Bone marrow (tissue), 2 donors: Measurements from ENCODE around the gene PTPRB.

Experiments used
- DNase-seq, 2 donors: peaks; one replicate each; lab custom pipeline; 2025; lab: John Stamatoyannopoulos, UW

The PTPRB gene

GRCh38 chr12:70637303-70638085 lies at the start of gene PTPRB:
Gene PTPRB, minus strand, starts transcription at chr12:70637429. Its CDS starts 34 bp downstream, at chr12:70637395.
- DNase-seq, result no peak

- DNase-seq, result no peak
These were observed 49.7 kb upstream of the PTPRB start for GRCh38 chr12:70686907-70687306.

- DNase-seq, result no peak
These were observed 49.1 kb upstream of the PTPRB start for GRCh38 chr12:70686299-70686698.

- no peak for DNase-seq
These were observed 46.7 kb upstream of the PTPRB start for GRCh38 chr12:70683976-70684375.

DNA sequence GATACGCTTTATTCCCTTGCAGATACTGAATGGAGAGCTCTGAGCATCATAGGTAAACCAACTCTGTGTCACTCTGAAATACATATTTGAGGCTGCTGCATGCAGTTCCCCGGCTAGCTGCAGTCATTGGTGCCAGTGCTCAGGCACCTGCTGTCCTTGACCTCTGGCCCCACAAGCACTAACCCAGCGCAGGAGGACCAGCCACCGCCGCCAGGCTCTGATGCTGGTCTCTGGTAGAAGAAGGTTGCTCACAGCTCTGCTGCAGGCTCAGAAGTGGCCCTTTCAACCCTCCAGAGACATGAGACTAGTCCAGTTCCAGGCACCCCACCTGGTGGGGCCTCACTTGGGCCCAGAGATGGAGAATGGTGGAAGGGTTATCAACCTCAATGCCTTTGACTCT lies 34.5 kb upstream of the PTPRB start:
- no peak for DNase-seq

- DNase-seq, result no peak
These were observed 33.7 kb upstream of the PTPRB start for GRCh38 chr12:70670948-70671347.

DNA sequence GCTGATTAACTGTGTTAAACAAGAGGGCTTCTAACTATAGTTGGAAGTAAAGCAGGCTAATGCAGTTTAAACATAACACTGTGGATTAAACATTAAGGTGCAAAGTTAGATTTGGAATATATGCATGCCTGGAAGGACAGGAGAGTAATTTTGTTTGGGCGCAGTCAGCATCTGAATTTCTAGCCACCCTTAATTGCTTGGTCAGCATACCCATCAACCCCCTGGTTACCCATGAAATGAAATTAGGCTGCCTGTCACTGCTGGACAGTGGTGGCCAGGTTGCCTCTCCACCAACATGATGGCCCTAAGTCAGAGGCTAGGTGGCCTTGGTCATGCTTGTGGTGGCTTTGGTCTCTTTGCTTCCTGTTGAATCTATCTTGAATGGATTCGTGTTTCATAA lies 30.0 kb upstream of the PTPRB start:
- DNase-seq, result no peak

DNA sequence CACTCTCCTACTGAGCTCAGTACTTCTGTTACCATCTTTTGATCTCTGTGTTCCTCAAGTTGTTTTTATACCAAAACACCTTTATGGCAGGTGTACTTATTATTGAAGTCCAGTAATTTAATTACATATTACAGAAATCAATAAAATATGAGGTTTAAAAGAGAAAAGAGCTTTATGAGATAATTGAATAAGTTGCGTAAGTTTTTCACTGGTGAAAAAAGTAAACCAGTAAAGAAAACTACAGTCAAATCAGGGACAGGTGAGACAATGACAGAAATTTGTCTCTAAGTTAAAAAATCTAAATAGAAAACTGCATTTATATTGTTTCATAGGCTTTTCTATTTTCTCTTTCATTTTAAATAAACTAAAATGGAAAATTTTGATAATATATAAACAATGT lies 29.1 kb upstream of the PTPRB start:
- DNase-seq, result no peak

- DNase-seq, result no peak
These were observed 27.2 kb upstream of the PTPRB start for GRCh38 chr12:70664465-70664881.

- no peak for DNase-seq
These were observed 26.6 kb upstream of the PTPRB start for GRCh38 chr12:70663838-70664237.

- no peak for DNase-seq
These were observed 24.4 kb upstream of the PTPRB start for GRCh38 chr12:70661466-70662161.

DNA sequence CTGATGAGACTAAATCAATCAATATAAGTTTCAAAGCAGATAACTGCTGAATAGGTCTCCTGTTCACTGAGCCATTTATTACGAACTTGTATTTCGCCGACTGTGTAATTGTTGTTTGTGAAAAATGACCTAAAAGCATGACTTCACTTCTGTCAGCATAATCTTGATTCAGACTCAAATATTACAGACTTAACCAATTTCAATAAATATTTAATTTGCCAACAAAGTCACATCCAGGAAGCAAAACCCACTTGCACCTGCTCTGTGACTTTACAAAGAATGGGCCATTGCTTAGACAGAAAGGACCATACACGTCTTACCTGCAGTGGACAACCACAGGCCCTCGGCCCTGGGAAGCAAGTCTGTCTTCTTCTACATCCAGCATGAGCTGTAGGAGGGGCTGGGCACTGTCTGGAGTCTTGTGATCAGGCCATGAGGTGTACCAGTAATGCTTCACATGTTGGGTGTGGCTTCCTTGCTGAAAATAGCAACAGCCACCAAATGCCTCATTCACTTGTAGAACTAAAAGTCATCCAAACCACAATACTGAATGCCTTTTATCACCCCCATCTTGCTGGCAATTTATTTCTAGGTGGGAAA lies 23.5 kb upstream of the PTPRB start:
- no peak for DNase-seq

- no peak for DNase-seq
These were observed 22.9 kb upstream of the PTPRB start for GRCh38 chr12:70660002-70660604.

- no peak for DNase-seq
These were observed 21.9 kb upstream of the PTPRB start for GRCh38 chr12:70659077-70659606.

DNA sequence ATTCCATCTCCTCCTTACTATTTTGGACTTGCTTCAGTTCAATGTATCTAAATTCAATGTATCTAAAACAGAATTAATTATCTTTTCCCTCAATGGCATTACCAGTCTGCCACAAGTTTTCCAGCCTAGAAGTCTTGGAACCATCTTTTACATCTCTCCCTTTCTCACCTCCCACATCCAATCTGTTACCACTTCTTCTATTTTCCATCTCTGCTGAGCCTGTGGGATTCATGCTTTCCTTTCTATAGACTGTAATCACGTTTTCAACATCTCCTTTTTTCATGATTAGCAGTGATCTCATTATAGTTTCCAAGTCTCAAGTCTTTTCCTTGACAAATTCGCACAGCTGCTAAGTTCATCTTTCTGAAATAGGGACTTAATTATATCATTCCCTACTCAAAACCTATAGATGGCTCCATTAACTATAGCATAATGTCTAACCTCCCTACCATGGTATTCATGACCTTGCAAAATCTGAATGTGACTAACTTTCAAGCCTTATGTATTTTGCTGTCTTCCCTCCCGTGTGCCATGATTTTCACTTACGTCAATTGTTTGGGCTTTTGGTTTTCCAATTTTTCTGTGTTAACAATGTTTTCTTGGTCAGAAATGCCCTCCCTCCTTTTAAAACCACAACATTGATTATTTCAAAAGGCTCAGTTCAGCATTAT lies 20.5 kb upstream of the PTPRB start:
- DNase-seq, result no peak

DNA sequence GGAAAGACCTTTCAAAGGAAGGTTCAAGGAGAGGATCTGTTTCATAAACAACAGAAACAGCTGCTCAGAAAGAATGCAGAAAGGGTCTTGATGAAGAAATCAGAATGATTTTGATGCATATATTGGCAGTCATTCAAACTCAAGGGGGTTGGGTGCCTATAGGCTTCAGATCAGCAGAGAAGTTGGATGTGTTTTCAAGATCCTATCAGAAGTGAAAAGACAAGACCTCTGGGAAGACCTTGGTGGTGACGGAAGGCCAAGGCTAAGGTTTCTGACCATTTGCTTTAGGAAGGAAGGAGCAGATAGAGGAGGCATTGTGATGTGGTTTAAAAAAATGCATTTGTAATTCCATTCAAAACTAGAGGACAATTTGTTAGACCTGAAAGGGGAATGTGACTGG lies 15.2 kb upstream of the PTPRB start:
- no peak for DNase-seq

GRCh38 chr12:70648831-70649230 lies 11.6 kb upstream of the PTPRB start:
- no peak for DNase-seq

GRCh38 chr12:70648191-70648590 lies 11.0 kb upstream of the PTPRB start:
- DNase-seq, result no peak

DNA sequence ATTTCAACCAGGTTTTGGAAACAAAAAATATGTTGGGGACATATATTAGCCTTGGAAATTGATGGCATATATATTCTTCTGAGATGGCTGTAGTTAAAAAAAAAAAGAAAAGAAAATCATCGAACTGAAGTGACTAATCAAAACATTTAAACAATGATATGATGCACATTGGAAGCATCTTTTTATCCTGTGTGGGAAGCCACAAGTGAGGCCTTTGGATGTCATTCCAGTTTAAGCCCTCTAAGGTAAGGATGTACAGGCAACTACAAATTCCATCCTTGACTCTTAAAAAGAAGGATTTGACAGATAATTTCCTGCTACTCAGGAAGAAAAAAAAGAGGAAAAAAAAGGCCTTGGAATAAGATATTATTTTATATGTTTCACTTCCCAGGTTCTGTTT lies 9.6 kb upstream of the PTPRB start:
- DNase-seq, result no peak

DNA sequence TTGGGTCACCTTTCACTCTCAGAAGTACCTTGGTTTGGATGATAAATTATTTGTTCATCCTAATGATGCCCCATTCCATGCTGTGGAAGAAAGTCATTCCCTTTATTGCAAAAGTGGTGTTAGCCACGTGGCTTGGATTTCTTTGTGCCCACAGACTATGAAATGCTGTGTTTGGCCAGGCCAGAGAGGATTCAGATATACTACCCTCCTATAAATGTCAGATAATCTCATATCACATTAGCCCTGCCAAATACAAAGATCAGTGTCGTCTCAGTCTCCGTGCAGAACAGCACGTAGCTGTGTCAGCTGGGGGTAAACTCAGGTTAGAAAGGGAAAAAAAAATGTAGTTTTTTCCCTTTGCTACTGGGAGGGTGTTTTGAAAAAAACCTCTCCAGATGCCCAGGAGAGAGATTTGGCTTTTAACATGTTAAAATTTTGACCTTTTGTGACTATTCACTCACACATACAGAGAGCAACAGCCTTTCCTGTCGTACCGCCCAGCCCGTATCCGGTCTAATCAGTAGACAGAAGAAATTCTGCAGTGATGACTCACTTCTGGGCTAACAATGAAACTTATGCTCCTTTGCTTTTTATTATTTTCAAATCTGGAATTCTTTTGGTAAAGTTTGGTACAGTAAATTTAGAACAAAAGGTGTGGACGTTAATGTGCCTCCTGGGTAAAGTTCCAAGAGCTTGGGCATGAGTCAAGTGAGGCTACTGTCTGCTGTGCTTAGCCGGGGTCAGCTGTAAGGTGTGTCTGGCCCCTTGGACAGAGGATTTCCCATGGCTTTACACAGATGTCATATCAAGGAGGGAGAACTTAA lies 8.5 kb upstream of the PTPRB start:
- no peak for DNase-seq

GRCh38 chr12:70644861-70645260 lies 7.6 kb upstream of the PTPRB start:
- no peak for DNase-seq
